Prostate gland (tissue), 2 donors: ENCODE measurements around the gene CDH13. TPM values are rescaled to one million over a fixed set of nuclear protein-coding genes. Genes with fewer than 3 reads are reported as not detected.

Experiments
- DNase-seq: peaks from one replicate; pipeline ENCODE4 v3.0.0-alpha.2; 2019; ENCODE audit warnings: low spot score
- H3K27ac ChIP-seq, 2 donors: fragments of 200-600 bp; sonication (generic); 2 replicates each; pipeline ENCODE4 v1.5.1; 2017 to 2019
- H3K27me3 ChIP-seq: fragments of 200-600 bp; sonication (generic); replicated peaks from 2 replicates; pipeline ENCODE4 v1.5.1; 2019; ENCODE audit not compliant: insufficient read depth
- H3K36me3 ChIP-seq, 2 donors: fragments of 200-600 bp; sonication (generic); 1 replicate in 1 of 2; 2 replicates in 1 of 2; pipeline versions ENCODE4 v1.5.1 to v1.8.1; 2017 to 2019
- H3K4me1 ChIP-seq: fragments of 200-600 bp; sonication (generic); replicated peaks from 2 replicates; pipeline ENCODE4 v1.5.1; 2019
- H3K4me3 ChIP-seq, 2 donors: fragments of 200-600 bp; sonication (generic); 2 replicates each; pipeline ENCODE4 v1.5.1; 2017 to 2019
- H3K9me3 ChIP-seq: fragments of 200-600 bp; sonication (generic); 2 replicates; pipeline ENCODE4 v1.5.1; 2017
- CTCF ChIP-seq, 4 experiments: fragments of 200-600 bp in 2 of 4; fragments of 450-650 bp in 2 of 4; sonication (generic) in 2 of 4; IDR thresholded peaks; 1 replicate in 3 of 4; 2 replicates in 1 of 4; pipeline ENCODE4 v1.5.1; 2016 to 2019; ENCODE audit warnings: antibody characterized with exemption in 4 of 4, mild to moderate bottlenecking in 2 of 4, moderate library complexity in 2 of 4
- POLR2A ChIP-seq: fragments of 450-650 bp; IDR thresholded peaks from one replicate; pipeline ENCODE4 v1.6.1; 2016; ENCODE audit warnings: antibody characterized with exemption, mild to moderate bottlenecking
- POLR2AphosphoS5 ChIP-seq: sonication (generic); formaldehyde crosslinking; IDR thresholded peaks from one replicate; pipeline ENCODE4 v1.6.1; 2017; ENCODE audit warnings: antibody characterized with exemption
- WGBS: methylation state at CpG from one replicate; pipeline ENCODE4 v1.1.5; 2018; 5-methylcytosine and 5-hydroxymethylcytosine counted together
- intact Hi-C: fragments of 100-400 bp; cut with DNase I; formaldehyde crosslinking; loops from one replicate; pipeline ENCODE4 v1.14.2; 2022
- total RNA-seq, 2 donors: library from RNA; depleted of rRNA; stranded (reverse); fragments of >200 nt; gene quantifications; one replicate each; pipeline ENCODE4 v1.1.0, GENCODE V29; 2016

CDH13 gene
- total RNA-seq, 2 donors from 2014 or later = 20.6 to 23.0 TPM

- Histone ChIP-seq H3K36me3 (no peaks in the 10 kb centered on the region), H3K4me3 (no peak overlapping the region), H3K4me1 (no peaks in the 10 kb centered on the region), H3K9me3 (no peaks in the 10 kb centered on the region), H3K27ac (no peak overlapping the region), H3K27me3 (no peaks in the 10 kb centered on the region)
- TF ChIP-seq POLR2AphosphoS5 (no peak), CTCF (IDR thresholded peaks at IDR 0.05) (no peak), POLR2A (no peak)
- intact Hi-C loops = no loop called here
- DNase-seq = no peak
- WGBS = 71% methylated on average over 2 of the region's 2 CpGs
These were observed 424.7 kb downstream of the CDH13 start for GRCh38 chr16:83051451-83051850.

DNA sequence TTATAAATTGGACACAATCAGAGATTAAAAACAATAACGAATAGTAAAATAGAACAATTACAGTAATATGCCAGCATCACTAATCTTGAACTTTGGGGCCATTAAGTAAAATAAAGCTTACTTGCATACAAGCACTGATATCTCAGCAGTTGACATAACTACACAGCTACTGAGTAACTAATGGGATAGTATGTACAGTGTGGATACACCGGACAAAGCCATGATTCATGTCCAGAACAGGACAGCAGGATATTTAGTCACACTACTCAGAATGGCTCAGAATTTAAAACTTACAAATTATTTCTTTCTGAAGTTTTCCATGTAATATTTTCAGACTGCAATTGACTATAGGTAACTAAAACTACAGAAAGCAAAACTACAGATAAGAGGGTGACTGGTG, 427.5 kb downstream of the CDH13 start:
- DNase-seq = no peak
- Histone ChIP-seq H3K4me1 (no peaks in the 10 kb centered on the region), H3K27me3 (no peaks in the 10 kb centered on the region), H3K27ac (no peak overlapping the region), H3K9me3 (no peaks in the 10 kb centered on the region), H3K36me3 (no peaks in the 10 kb centered on the region), H3K4me3 (no peak overlapping the region)
- TF ChIP-seq POLR2AphosphoS5 = no peak
- no peak for TF ChIP-seq CTCF (IDR thresholded peaks at IDR 0.05)
- TF ChIP-seq POLR2A = no peak
- intact Hi-C loops = no loop called here
- WGBS = 85% methylated on average over 2 of the region's 2 CpGs

DNA sequence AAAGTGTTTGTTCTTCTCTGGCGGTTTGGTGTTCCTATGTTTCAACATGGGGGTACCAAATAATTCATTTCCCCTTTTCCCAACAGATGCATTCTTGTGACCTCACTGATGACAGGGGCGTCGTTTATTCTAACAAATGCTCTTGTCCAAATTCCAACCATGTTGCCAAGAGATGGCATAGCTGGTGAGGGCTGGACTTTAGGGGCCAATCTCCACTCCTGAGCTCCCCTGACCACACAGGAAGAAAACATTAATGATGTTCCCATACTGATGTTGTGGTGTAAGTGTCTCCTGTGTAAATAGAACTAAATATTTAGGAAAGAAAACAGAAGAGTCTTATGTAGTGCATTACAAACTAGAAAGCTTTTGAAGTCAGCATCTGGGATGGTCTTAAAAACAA, 431.6 kb downstream of the CDH13 start:
- H3K4me1 ChIP-seq = no peaks in the 10 kb centered on the region
- TF ChIP-seq POLR2AphosphoS5 = no peak
- no peak for TF ChIP-seq POLR2A
- no peak for TF ChIP-seq CTCF (IDR thresholded peaks at IDR 0.05)
- no peak overlapping the region for H3K27ac ChIP-seq
- H3K36me3 ChIP-seq = no peaks in the 10 kb centered on the region
- H3K27me3 ChIP-seq = no peaks in the 10 kb centered on the region
- no peak for DNase-seq
- intact Hi-C loops = no loop called here
- H3K4me3 ChIP-seq = no peak overlapping the region
- no peaks in the 10 kb centered on the region for H3K9me3 ChIP-seq
- 52% methylated on average over 3 of the region's 3 CpGs for WGBS

GRCh38 chr16:83059237-83059636, 432.5 kb downstream of the CDH13 start:
- WGBS = 74% methylated on average over 5 of the region's 5 CpGs
- TF ChIP-seq POLR2AphosphoS5 (no peak), POLR2A (no peak), CTCF (IDR thresholded peaks at IDR 0.05) (no peak)
- DNase-seq = no peak
- Histone ChIP-seq H3K4me3 (no peak overlapping the region), H3K27me3 (no peaks in the 10 kb centered on the region), H3K36me3 (no peaks in the 10 kb centered on the region), H3K9me3 (no peaks in the 10 kb centered on the region), H3K4me1 (no peaks in the 10 kb centered on the region), H3K27ac (no peak overlapping the region)
- intact Hi-C loops = no loop called here

GRCh38 chr16:83066011-83066410, 439.2 kb downstream of the CDH13 start:
- no peak for TF ChIP-seq POLR2A
- TF ChIP-seq POLR2AphosphoS5 = no peak
- no peak for TF ChIP-seq CTCF (IDR thresholded peaks at IDR 0.05)
- Histone ChIP-seq H3K27me3 (no peaks in the 10 kb centered on the region), H3K9me3 (no peaks in the 10 kb centered on the region), H3K4me1 (no peaks in the 10 kb centered on the region), H3K36me3 (no peaks in the 10 kb centered on the region), H3K4me3 (no peak overlapping the region), H3K27ac (no peak overlapping the region)
- DNase-seq = no peak
- 98% methylated on average over 3 of the region's 3 CpGs for WGBS
- intact Hi-C loops = no loop called here
